ENCODE data around the gene ZDHHC14.

Gene ZDHHC14

DNA sequence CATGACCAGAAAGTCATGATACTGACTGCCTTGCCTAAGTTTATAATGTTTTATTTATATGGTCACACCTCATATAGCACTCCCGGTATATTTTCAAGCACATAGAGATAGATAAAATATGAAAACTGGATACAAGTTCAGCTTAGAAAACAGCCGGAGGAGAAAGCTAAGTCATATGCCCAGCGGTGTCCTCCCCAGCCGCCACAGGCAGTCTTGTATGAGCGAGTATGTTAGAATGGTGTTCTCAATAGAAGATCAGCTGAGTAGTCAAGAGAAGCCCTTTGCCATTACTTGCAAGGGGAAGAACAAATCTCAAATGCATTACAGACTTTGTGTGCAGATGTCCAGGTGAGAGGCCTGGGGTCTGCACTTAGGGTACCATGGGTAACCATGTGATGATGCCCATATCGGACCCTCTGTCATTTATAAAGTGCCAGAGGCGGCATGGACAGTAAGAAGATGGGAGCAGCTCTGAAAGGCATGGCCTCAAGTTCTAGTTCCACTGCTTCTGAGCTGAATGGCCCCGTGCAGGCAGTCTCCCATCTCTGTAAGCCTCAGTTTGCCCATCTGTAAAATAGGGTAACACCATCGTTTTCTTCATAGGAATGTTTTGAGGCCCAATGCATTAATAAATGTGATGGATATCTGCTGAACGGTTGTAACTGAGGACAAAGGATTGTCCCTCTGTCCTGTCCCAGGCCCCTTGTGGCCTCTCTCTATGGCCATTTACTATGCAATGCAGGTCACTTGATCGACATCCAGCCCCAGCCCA is 246.4 kb downstream of the ZDHHC14 start:
- DNase-seq (ENCODE audit: low read depth) = no peak

DNA sequence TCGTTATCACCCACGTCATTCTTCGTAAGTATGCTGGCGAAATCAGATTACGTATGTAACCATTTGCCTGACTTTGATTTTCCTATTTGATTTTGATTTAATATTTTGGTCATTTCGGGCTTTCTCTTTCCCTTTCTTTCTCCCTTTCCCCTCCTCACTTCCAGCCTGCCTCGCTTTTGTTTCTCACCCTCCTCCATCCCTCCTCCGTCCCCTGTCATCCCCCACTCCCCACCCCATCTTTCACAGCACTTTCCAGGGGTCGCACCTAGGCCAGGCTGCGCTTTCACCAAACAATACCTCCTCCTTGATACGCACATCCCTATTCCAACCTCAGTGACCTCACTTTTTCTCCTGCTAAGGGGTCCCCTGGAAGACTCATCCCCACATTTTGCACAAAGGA is 247.5 kb downstream of the ZDHHC14 start:
- no peak for DNase-seq (ENCODE audit: low read depth)

DNA sequence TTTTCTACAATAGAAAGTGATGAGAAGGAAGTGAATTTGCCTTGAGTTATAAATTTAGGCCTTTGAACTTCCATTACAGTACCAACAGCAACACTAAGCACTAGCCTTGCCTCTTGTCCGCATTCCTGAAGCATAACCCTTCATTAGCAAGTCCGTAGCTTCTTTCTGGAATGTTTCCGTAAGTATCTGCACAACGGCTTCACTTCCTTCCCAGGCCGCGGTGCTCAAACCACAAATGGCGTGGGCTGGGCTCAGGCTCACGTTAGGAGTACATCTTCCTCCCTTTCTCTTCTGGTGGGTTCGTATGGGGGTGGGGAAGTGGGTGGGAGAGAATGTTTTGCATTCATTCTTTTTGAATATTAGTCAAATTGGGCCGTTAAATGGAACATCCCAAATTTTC is 248.2 kb downstream of the ZDHHC14 start:
- DNase-seq (ENCODE audit: low read depth) = no peak

DNA sequence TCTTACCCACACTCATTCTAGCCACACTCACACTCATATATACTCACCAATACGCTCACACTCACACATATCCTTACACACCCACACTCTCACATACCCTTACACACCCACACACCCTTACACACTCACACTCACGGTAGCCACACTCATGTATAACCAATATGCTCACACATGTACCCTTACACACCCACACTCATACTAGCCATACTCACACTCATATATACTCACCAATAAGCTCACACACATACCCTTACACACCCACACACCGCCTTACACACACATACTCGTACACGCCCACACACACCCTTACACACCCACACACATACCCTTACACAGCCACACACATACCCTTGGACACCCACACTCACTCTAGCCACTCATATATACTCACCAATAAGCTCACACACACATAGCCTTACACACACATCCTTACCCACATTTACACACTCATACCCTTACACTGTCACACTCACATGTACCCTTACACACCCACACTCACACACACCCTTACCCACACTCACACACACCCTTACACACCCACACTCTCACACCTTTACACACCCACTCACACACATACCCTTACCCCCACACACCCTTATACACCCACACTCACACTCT is 249.6 kb downstream of the ZDHHC14 start:
- DNase-seq (ENCODE audit: low read depth) = no peak

DNA sequence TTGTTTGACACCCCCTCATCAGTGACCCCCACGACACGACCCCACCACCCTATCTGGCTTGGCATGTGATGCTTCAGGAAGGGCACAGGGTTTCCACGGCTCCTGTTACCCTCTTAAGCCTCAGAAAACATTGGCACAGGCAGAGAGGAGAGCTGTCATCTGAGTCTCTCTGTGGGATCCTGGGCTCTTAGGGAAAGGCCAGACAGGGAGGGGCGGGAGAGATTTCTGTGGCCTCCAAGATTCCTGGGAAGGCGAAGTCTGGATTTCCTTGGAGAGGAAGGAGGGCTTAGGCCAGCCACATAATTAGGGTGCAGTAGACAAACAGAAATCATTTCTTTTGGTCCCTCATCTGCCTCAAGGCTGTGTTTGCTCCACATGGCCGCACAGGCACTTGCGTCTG is 250.4 kb downstream of the ZDHHC14 start:
- DNase-seq (ENCODE audit: low read depth) = no peak

DNA sequence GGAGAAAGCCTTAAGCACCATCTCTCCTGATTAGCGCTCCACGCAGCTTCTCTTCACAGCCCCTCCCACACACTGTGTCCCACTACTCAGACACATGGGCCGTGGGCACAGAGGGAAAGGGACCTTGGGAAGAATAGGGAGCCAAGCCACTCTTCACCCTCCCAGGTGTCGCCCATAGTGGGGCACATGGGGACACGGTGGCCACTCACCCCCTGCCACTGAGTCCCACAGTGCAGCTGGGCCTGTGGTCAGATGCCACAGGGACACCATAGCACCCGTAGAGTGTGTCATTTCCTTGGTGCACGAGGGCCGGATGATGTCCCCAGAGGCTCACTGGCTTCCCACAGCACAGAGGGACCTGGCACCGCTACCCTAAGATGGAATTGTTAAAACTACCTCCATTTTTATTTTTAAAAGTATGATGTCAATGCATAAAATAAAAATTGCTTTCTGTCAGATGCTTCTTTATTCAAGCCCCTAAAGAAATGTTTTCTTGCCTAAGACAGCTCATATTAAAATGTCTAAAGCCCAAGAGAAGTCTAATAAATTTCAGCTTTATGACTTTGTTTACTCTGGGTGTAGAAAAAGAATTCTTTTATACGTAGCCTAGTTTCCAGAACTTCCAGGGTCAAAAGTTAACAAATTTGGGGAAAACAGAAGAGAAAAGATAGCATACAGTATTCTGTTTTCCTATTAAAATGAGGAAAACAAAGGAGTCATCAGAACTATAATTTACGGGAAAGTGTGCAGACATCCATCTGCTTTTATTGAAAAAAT is 251.0 kb downstream of the ZDHHC14 start:
- DNase-seq (ENCODE audit: low read depth) = no peak

DNA sequence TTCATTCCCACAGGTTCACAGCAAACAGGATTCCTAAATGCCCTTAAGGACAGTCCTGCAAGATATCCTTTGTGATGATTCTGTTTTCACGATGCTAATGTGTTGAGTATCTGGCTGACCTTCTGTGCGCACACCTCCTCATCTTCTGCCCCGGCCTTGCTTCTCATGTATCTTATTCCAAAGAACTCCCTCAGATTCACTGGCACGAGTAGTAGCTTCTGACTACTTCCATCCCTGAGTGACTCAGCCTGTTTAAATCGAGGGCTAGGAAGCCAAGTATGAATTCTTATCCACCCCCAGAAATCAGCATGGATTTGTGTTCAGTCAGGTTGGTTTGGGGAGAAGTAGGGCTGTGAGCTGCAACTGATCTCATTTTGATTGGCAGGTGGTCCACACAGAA is 251.8 kb downstream of the ZDHHC14 start:
- no peak for DNase-seq (ENCODE audit: low read depth)

DNA sequence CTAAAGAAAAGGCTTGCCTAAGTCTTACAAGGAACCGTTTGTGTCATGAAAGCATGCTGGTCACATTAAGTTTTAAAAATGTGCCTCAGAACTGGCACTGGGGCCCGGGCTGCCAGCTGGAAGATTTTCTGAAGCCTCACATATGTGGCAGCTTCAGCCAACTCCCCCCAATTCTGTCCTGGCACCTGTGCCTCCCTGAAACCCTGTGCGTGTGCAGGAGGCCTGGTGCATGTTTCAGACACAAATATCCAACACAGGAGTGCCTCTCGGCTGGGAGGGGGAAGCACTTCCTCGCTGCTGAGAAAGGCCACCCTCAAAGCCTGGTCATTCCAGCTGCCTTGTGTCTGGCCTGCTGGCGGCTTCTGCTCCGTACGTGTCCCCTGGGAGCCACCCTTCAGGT is 253.6 kb downstream of the ZDHHC14 start:
- DNase-seq (ENCODE audit: low read depth) = no peak

DNA sequence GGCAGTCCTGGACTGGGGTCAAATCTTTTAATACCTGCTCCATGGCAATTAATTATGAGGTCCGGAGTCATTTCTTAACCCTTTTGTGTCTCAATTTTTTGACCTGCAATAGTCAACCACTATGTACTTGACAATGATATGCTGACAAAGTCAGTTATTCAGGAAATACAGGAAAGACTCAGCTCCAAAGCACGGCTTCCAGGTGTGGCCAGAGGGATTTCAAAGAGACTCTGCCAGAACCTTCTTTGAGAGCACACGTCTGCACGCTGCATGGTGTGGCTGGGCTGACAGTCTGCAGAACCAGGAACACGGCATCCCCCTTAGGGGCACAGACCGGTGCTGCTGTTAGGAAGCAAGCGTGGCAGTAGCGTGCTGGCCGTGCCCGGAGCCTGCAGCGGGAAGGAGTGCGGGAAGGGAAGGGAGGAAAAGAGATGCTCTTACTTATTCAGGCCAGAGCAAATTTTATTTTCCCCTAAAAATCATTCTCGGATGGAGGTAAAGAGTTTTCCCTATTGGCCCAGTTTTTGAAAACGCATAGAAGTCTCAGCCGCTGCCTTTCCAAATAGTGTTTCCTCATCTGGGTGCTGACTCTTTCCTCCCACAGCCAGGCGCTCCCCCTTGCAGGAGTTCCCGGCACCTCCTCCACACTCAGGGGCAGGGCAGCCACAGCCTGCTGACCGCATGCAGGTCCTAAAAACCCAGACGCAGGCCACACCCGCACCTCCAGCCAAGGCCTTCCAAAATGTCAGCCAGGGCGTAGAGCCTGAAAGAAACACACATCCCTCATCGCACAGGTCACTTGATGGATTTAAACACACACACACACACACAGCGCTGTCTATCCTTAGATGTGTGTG is 254.6 kb downstream of the ZDHHC14 start:
- DNase-seq (ENCODE audit: low read depth) = no peak

DNA sequence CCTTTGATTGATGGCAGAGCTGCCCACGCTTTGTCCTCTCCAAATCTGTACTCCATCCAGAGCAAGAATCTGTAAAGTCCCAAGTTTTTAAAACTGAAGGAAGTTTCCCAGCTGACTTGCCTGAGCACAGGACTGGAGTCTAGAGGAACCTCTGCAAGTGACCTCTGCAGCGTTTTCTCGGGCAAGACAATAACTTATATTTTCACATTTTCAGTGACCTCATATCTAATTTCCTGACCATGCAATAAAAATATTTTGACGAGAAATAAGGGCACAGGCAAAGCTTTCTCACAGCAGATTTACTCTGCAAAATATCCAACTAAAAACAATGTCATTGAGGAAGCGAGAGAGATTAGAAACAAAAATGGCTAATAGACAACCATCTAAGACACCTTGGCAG is 256.5 kb downstream of the ZDHHC14 start:
- DNase-seq (ENCODE audit: low read depth) = no peak

DNA sequence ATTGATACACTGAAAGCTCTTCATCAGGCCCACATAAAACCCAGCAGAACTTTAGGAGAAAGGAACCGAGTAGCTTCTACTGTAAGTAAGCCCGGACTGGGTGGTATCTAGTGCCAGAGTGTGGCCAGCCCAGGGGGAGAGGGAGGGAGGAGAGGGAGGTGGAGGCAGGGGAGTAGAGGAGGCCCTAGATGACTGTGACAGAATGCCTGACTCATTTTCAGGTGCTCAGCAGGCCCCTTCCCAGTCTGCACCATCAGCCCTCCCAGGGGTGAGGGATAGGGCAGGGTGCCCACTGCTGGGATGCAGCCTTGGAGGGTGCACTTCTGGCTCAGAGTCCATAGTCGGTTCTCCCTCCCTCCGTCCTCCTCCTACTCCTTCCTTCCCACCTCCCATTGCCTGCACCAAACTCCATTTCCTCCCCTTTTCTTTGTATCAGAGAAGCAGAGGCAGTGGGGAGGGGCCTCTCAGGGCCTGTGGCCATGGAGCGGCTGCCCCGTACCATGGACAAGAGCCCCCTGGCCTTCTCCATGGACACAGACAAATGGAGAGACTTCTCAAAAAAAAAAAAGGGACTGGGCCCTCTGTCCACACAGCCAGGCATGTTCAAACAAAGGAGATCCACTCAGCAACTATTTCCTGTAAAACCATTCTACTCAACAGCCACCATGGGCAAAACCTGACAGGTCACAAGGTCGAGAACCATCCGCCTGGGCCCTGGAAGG is 257.1 kb downstream of the ZDHHC14 start:
- no peak for DNase-seq (ENCODE audit: low read depth)

DNA sequence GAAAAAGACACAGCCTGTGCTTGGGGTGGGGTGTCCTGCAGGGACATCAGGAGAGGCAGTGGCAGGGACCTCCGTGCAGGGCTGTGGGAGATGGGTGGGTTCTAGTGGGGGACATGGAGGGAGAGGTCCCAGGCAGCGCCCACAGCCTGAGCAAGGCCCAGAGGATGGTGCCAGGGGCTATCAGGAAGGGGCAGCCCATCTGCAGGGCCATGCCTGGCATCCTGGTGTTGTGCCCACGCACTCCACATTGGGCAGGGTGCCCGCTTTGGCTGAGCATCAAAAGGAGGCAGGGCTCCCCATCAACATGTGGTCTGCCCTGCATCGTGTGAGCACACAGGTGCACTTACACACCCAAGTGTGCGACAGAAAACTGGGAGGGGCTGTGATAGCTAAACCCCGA is 257.8 kb downstream of the ZDHHC14 start:
- DNase-seq (ENCODE audit: low read depth) = no peak

DNA sequence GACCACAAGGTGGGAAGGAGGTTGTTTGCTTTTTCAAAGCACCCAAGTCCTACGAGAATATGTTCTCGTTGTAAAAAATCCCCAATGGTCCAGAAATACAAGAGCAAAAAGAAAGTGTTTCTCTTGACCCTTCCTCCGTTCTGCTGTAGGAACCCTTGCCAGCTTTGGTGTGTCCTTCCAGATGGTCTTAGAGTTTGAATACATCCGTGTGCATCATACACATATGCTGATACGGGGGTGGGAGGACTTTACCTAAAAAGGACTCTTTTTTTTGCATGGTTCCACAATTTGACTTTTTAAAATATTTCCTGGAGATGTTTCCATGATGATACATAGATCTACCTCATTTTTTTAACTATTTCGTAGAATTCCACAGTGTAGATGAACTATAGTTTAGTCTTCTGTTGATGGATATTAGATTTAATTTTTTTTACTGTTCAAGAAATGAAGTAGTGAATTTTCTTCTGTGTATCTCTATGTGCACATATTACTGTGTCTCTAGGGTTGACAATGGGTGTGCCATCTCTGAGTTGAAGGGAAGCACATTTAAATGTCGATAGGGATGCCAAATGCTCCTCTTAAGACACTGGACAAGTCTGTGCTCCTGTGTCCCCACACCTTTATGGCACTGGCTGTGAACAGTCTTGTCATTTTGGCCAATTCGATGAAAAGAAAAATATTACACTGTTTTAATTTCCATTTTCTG is 259.9 kb downstream of the ZDHHC14 start:
- no peak for DNase-seq (ENCODE audit: low read depth)

DNA sequence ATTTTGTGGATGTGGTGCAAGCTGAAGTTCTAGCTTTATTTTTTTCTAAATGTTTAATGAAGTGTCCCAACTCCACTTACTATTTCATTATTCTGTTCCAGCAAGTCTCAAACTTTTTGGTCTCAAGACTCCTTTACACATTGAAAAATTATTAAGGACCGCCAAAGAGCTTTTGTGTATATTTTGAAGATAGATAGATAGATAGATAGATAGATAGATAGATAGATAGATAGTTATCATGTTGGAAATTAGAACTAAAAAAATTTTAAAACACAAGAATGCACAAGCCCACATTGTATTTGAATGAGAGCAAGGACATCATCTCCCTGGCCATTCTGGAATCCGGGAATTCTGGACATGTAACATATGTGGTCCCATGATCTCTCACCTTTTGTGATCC is 260.8 kb downstream of the ZDHHC14 start:
- no peak for DNase-seq (ENCODE audit: low read depth)

DNA sequence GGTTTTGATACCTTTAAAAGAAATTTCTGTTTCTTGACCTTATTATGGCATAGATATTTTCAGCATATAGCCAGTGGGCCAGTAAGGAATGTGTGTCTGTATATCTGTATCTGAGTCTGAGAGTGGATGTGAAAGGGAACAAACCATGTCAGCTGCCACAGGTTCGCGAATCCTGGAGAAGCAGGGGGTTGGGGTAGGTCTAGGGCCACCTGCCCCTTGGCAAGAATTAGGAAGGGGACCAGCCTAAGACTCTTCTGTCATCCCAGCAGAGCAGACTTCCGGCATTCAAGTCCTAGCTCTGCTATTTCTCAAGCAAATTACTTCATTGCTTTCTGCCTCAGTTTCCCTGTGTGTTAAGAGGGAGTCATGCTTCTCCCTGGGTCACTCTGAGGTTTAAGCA is 261.7 kb downstream of the ZDHHC14 start:
- no peak for DNase-seq (ENCODE audit: low read depth)

DNA sequence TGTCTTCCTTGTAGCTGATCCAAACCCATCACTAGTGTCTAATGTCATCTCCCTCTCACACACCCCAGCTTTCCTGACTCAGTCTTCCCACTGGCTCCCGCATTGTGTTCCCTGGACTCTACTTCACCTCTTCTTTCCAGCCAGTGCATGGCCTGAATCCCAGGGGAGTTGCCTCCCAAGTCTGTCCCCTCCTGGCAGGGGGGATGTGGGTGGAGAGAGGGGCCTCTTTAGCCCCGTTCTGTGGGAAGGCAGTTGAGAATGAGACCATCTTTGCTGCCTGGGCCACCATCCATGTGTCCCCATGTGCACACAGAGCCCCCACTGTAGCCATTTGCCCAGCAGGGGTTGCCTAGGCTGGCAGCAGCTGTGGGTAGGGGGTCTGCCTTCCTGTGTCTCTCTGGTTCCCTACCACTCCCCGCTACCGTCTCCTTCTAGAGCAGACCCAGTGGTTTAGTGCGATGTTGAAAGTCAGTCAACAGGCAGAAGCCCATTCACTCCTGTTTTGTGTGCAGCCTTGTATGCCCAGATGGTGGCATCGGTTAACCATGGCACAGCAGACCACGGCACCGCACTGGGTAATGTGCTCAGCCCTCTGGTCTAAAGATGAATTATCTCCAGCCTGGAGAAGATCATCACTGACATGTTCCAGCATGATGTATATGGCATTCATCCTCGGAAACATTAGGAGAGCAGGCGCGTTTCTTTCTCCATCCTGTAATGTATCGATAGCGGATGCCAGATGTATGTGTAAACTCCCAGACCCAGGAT is 263.2 kb downstream of the ZDHHC14 start:
- peak; percentile 5 for DNase-seq (ENCODE audit: low read depth)

DNA sequence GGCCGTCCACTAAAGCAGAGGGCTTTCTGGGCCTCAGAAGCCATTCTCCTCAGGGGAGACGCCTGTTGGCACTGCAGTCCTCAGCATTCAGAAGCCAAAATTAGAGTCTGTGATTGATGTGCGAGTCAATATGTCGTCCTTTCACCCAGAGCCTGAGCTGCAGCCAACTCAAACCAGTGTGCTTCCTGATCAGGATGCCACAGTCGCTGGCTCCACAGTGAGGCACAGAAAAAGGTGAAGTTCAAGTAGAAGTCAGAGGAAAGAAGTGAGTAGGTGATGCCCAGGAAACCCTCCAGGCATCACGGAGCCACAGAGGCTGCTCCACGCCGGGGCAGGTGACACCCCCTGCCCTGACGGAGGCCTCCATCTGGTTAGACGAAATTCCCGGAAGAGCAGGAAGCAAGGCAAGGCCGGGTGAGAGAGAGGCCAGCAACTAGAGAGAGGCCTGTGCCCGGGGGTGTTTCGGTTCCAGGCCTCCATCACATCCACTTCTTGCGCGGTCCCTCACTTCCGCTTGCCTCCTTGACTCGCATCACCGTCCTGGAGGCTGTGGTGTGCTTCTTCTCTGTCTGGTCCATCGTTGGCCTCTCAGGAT is 264.3 kb downstream of the ZDHHC14 start:
- no peak for DNase-seq (ENCODE audit: low read depth)

DNA sequence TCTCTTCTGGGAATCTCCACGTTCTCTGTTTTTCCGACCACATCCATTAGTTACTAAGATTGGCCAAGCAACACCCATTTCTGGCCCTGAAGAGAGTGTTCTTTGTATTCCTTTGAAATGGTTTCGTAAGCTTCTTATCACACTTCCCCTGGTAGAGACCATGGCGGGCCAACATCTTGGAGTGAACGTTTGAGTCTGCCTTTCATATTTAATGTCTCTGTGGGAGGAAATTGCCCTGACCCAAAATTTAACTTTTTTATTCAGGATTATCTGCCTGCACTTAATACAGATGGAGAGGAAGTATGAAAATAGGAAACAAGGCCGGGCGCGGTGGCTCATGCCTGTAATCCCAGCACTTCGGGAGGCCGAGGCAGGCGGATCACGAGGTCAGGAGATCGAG is 265.0 kb downstream of the ZDHHC14 start:
- no peak for DNase-seq (ENCODE audit: low read depth)

DNA sequence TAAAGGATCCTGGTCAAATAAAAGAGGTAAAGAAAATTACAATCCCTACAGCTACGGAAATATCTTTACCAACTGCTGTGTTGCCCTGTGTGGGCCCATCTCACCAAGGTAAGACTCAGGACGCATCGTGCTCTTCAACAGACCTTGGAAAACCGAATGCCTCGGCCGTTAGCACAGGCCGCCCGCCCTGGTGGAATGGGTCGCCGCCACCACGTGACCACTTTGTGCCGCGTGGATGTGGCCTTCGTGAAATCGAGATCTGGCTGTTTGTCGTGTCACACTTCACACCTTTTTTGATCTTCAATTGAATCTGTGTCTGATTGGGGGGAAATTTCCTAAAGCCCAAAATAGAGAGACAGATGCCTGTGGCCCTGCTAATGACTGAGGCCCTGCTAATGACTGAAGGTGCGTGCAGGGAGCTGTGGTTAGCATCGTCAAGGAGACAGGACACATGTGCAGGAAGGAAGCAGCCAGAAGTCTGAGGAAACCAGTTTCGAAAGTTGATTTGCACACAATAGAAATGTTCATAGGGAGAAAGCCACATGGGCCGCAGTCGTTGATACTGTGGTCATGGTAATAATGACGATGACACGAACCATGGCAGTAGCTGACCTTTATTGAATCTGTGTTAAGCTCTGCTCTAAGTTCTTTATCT is 266.4 kb downstream of the ZDHHC14 start:
- no peak for DNase-seq (ENCODE audit: low read depth)

Measured in activated T-helper 9 cell treated with anti-CD3 and anti-CD28 coated beads, Interleukin-2, amount 50 U/mL, for 16 hours (primary cell).